NCI-H526 treated with DMSO at 0.1 percent for 48 hours (cell line): Measurements from ENCODE around the gene CERS6.

ENCODE experiments used
- DNase-seq: peaks from one replicate; lab custom pipeline; 2025; lab: John Stamatoyannopoulos, UW

Gene CERS6

DNA sequence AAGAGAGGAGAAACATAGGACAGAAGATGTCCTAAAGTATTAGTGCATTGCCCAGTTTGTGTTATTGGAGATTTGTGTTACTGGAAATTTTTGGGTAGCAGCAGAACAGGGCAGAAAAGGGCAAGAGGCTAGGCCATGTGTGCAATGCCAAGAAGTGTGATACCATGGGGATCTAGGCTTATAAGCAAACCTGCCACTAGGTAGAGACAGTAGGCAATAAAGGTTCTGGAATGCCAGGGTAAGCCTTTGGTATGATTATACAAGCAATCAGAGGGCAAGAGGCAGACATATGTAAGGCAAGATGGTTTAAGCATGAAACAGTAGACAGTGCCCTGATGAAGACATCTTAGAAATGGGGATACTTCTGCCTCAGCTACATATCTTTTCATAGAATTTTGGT is 12.3 kb upstream of the CERS6 start:
- DNase-seq = peak; percentile 5

DNA sequence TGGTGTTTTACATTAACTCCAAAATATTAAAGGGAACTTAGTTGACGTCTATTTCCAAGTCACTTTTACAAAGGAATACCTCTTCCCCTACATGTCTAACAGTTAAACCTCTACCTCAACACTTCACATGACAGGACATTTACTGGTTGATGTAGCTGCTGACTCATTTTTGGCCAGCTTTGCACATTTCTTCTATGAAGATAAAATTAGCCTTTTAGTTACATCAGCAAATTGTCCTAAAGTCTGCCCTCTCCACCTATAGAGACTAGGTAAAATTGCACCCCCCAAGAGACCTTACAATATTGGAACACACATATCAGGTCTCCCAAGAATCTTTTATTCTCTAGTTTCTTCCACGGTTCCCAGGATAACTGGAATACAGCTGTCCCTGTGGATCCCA is 10.1 kb upstream of the CERS6 start:
- DNase-seq = no peak

DNA sequence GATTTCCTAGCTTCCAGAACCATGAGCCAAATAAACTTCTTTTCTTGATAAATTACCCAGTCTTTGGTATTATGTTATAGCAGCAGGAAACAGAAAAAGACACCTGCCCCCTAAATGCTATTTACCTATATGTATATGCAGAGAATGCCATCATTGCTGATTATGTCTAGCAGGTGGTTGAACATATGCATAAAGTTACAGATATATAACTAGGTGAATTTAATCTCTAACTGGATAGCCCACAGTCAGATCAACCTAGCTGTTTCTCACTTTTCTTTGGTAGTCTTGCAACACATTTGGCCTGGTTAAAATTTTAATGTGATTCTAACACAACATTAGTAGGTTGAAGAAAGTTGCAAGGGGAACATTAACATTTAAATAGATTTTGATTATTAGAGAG is 7.1 kb upstream of the CERS6 start:
- DNase-seq = no peak

DNA sequence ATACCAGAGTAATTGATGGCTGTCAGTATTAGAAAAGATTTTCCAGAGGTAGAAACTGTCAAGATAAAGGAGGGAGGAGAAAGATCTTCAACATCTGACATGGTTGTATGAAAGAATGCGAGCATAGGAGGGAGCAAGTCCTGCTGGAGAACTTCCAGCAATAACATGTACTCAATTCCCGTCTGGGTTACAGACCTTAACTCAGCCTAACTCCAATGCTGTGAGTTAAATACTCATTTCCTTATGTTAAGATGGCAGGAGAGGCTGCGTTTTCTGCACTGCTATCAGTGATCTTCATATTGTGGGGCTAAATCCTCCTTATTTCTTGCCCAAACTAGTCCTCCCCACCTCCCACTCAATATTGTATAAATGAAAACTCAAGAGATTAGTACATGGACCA is 6.7 kb upstream of the CERS6 start:
- no peak for DNase-seq

GRCh38 chr2:168450171-168450570 is 5.9 kb upstream of the CERS6 start:
- no peak for DNase-seq

- no peak for DNase-seq
Observed at GRCh38 chr2:168450732-168451131, 5.3 kb upstream of the CERS6 start.

DNA sequence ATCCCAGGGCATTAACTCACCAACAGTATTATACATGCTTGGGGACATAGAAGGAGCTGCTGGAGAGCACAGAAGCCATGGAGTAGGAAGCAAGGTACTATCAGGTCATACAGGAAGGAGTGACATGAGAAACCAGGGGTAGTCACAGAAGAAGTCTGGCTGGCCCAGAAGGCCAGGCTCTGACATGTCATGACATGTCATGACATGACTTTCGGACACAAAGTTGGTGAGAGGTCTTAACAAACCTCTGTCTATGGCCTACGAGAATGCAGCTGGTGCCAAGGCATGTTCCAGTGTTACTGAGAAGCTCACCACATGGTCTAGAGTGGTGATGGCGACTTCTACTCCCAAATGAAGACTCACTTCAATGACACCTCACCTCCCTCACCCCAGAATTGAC is 3.3 kb upstream of the CERS6 start:
- no peak for DNase-seq

GRCh38 chr2:168453404-168453803 is 2.7 kb upstream of the CERS6 start:
- DNase-seq = no peak

DNA sequence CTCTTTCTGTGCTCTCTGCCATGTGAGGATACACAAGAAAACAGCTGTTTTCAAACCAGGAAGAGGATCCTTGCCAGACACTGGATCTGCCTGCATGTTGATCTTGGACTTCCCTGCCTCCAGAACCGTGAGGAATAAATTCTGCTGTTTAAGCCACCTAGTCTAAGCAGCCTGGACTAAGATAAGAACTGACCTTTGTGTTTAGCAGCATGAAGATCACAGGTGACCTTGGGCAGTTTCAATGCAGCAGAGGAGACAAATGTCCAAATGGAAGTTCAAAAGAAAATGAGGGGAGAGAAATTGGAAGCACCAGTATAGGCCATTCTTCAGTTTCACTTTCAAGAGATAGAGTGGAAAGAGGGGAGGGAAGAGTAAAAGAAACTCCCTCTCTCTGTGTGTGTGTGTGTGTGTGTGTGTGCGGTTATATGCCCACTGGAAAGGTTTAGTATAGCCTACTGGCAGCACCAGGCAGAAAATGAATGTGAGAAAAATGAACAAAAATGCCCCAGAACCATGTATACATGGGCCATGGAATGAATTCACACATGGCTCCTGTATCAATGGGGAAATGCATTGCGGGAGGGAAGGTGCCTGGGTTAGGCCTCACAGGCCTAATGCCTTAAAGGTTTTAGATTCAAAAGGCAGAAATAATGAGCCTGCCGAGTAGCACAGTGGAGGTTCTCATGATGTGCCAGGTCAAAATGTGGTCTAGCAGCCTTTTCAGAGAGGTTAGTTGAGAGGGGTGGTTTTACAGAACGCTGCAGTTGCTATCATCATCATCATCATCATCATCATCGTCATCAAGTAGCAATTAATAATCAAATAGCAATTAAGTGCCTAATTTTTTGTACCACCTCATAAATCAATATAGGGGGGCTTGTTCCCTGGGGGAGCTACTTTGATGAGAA is 1.1 kb upstream of the CERS6 start:
- no peak for DNase-seq

DNA sequence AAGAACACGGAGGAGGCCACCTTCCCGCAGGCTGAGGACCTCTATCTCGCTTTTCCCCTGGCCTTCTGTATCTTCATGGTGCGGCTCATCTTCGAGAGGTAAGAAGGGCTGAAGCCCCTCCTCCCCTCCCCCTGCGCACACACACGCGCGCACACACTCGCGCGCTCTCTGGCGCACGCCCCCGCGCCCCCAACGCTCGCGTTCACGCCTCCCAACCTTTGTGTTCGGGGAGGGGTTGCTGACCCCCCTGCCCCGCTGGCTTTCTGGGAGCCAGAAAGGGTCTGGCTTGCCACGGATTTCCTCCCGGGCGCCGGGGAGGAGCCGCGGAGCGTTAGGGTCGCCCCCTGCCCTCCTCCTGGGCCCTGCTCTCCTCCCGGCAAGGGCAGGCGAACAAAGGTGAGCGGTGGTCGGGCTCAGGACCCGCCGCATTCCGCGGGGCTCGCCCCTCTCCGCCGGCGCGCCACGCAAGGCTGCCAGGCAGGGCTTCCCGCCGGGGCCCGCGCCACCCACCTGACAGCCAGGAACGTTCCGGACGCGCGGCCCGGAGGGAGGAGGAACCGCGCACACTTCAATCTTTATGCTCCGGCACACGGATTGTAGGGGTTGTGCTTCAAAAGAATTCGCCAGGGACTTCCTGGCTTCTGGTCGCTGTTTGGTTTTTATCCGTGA is 583 bp downstream of the CERS6 start:
- DNase-seq = peak; percentile 75

- no peak for DNase-seq
Observed at GRCh38 chr2:168457190-168457895, 1.3 kb downstream of the CERS6 start.

DNA sequence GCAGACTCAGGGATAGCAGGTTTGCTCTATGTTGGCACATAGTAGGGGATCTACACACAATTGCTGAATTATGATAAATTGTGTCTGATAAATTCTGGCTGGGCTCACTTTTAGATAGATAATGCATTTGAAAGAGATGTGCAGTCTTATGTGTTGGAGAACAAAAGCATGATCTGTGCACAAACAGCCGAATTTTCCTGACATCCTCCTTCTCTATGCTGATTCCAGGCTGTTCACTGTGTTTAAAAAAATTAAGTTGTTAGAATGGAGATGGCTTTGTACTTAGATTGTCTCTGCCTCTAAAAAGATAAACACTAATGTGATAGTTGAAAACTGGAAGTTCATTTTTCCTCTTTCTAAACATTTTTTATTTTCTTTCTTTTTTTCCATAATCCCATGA is 2.1 kb downstream of the CERS6 start:
- DNase-seq = no peak

- no peak for DNase-seq
Observed at GRCh38 chr2:168459256-168459655, 3.2 kb downstream of the CERS6 start.

DNA sequence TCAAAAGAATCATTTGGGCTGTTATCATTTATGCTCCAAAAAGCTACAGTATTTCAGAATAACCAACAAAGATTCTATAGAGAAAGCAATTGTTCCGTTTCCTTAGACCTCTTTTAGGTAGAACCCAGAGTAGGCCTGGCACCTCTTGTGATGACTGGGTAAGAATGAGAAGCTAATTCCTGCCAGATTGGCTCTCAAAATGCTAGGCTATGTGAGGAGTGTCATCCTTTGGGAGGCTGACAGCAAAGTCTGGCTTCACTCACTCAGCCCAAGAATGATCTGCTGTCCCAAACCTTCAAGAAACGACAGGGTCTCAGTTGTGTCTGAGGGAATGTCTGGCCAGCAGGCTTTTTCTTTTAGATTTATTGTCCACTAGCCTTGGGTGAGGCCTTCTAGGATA is 4.5 kb downstream of the CERS6 start:
- DNase-seq = no peak

DNA sequence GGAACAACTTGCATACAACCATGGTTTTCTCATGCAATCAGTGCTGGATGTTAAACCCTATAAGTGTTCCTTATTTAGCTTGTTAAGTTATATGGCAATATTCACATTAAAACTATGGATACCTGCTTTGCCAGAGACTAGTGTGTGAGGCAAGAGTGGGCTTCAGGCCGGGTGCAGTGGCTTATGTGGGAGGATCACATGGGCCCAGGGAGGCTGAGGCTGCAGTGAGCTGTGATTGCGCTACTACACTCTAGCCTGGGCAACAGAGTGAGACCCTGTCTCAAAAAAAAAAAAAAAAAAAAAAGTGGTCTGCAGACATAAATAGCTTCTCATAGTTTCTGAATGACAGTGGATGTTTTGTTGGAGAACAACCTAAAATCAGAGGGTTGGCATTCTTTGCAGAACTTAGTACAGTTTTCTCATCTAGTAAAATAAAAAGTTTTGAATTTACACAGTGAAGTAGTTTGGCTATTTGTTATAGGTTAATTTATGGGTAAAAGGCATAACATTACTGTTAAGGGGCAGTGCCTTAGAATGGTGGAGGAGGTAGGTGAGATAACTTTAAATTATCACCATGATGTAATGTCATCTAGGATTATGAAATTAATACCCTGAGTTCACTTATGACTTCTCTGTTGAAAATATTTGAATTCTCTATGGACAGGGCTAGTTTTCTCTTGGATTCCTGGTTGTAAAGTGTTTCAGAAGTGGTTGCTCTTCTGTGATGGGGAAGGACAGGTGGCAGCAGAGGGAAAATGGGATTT is 5.3 kb downstream of the CERS6 start:
- DNase-seq = no peak

- no peak for DNase-seq
Observed at GRCh38 chr2:168461942-168462331, 5.9 kb downstream of the CERS6 start.

DNA sequence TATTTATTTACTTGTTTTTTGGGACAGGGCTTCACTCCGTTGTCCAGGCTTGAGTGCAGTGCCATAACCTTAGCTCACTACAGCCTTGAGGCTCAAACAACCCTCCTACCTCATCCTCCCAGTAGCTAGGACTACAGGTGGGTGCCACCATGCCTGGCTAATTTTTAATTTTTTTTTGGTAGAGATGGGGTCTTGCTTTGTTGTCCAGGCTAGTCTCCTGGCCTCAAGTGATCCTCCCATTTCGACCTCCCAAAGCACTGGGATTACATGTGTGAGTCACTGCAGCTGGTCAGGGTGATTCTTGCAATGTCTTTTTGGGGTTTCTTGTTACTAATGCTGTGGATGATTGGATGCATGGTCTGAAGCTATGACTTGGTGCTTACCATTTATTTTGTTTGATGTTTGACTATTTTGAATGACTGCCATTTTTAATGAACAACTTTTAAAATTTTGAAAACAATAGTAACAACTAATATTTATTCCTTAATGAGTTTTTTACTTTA is 6.5 kb downstream of the CERS6 start:
- no peak for DNase-seq

DNA sequence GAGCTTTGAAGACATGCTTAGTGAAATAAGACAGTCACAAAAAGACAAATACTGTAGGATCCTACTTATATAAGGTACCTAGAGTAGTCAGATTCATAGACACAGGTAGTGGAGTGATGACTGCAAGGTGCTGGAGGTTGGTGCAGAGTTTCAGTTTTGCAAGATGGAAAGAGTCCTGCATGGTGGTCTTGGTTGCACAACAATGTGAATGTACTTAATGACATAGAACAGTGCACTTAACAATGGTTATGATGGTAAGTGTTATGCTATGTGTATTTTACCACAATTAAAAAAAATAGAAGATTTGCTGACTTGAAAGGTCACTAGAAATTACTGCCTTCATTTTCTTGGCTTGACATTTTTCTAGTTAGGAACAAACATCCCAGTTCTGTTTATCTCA is 9.5 kb downstream of the CERS6 start:
- no peak for DNase-seq

DNA sequence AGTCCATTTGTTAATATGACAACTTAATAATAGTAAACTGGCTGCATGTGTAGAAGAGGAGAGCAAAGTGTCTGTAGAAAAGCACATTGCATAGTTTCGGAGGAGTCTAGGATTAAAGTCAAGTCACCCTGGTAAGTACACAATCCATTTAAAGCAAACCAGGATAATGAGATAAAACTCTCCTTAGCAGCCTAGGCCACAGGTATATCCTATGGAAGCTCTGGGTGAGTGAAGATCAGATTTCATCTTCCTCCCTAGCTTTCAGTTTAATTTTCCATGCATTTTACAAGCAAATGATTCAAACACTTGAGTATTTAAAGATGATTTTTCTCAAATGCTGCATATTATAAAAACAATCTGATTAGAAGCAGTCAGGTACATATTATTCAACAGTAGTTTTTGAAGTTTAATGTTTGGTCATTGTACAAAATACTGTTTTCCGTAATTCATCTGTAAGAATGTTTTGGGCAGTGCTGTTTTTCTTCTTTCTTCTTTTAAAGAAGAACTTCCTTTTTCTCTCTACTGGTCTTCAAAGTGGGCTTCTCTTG is 10.2 kb downstream of the CERS6 start:
- peak; percentile 44 for DNase-seq

DNA sequence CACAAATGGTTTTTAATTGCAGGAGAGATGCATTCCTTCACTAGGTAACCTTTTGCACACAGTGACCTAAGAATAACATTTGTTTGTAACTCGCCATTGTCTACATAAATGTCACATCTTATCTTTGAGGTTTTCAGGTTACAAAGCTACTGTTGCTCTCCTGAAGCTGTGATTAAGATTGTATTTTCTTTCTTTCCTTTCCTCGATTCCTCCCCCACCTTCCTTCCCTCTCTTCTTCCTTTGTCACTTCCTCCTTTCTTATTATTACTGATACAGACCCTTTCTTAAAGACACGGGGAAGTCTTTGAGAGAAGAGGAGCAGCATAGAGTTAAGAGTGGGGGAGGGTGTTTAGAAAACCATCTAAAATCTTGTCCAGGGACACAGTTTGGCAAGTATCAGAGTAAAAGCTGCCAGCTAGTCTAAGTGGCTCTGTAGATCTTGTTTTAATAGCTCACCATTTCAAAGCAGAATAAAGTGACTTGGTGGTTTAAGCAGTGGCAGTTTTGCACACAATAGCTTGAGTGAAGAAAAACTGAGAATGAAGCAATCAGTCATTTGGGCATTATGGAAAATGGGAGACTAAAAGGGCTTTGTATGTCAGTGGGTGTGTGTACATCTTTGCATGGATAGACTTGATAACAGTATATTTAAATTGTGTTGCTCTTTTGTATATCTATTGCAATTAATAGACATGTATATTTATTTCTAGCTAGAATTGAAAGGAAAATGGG is 10.9 kb downstream of the CERS6 start:
- DNase-seq = peak; percentile 17

GRCh38 chr2:168467729-168468128 is 11.7 kb downstream of the CERS6 start:
- no peak for DNase-seq
